Brain microvascular endothelial cell (primary cell): ENCODE data around the gene ZMYM5.

Experiments used
- DNase-seq: peaks from one replicate; pipeline ENCODE4 v3.0.0-alpha.2; 2020
- H3K27ac ChIP-seq: fragments of 250-450 bp; sonication (Bioruptor Pico); 2 replicates; pipeline ENCODE4 v1.5.1; 2020; ENCODE audit warnings: mild to moderate bottlenecking, moderate library complexity
- H3K27me3 ChIP-seq: fragments of 250-450 bp; sonication (Bioruptor Pico); replicated peaks from 2 replicates; pipeline ENCODE4 v1.5.1; 2020; ENCODE audit warnings: mild to moderate bottlenecking
- H3K36me3 ChIP-seq: fragments of 250-450 bp; sonication (Bioruptor Pico); replicated peaks from 2 replicates; pipeline ENCODE4 v1.5.1; 2020; ENCODE audit warnings: mild to moderate bottlenecking
- H3K4me3 ChIP-seq: 2 replicates; pipeline ENCODE4 v1.5.1; 2011; ENCODE audit warnings: low read depth, mild to moderate bottlenecking, control low read depth, low read length, moderate library complexity
- in situ Hi-C: cut with HindIII; loops from 2 replicates; pipeline ENCODE4 v1.10.0; 2017; ENCODE audit warnings: low sequenced_read_pairs, low pct_ligation_motif_present
- TF ChIP-seq, protein P1 (sequence below): IDR thresholded peaks from 2 replicates; pipeline ENCODE4 v1.5.1; 2011; ENCODE audit warnings: low read depth, mild to moderate bottlenecking, moderate library complexity, low read length, control low read depth, inconsistent platforms; ENCODE audit errors: missing control alignments

The ZMYM5 gene

DNA sequence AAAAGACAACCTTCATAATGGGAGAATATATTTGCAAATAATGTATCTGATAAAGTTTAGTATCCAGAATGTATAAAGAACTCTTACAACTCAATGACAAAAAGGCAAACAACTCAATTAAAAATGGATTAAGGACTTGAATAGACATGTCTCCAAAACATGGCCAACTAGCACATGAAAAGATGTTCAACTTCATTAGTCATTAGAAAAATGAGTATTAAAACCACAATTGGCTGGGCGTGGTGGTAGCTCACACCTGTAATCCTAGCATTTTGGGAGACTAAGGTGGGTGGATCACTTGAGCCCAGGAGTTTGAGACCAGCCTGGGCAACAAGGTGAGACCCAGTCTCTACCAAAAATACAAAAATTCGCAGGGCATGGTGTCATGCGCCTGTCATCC is 18.8 kb upstream of the ZMYM5 start:
- in situ Hi-C loops: no loop called here
- Histone ChIP-seq H3K4me3 (no peak overlapping the region), H3K36me3 (no peaks in the 10 kb centered on the region), H3K27me3 (no peaks in the 10 kb centered on the region), H3K27ac (no peak overlapping the region)
- TF ChIP-seq, protein P1, sequence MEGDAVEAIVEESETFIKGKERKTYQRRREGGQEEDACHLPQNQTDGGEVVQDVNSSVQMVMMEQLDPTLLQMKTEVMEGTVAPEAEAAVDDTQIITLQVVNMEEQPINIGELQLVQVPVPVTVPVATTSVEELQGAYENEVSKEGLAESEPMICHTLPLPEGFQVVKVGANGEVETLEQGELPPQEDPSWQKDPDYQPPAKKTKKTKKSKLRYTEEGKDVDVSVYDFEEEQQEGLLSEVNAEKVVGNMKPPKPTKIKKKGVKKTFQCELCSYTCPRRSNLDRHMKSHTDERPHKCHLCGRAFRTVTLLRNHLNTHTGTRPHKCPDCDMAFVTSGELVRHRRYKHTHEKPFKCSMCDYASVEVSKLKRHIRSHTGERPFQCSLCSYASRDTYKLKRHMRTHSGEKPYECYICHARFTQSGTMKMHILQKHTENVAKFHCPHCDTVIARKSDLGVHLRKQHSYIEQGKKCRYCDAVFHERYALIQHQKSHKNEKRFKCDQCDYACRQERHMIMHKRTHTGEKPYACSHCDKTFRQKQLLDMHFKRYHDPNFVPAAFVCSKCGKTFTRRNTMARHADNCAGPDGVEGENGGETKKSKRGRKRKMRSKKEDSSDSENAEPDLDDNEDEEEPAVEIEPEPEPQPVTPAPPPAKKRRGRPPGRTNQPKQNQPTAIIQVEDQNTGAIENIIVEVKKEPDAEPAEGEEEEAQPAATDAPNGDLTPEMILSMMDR: no peak
- DNase-seq: no peak

DNA sequence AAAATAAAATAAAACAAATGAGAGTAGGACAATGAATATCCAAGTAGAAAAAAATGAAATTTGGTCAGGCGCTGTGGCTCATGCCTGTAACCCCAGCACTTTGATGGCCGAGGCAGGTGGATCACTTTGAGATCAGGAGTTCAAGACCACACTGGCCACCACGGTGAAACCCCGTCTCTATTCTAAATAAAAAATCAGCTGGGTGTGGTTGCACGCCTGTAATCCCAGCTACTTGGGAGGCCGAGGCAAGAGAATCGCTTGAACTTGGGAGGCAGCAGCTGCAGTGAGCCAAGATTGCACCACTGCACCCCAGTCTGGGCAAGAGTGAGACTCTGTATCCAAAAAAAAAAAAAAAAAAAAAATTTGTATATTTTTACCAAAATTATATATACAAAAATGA is 18.2 kb upstream of the ZMYM5 start:
- in situ Hi-C loops: no loop called here
- no peaks in the 10 kb centered on the region for H3K27me3 ChIP-seq

DNA sequence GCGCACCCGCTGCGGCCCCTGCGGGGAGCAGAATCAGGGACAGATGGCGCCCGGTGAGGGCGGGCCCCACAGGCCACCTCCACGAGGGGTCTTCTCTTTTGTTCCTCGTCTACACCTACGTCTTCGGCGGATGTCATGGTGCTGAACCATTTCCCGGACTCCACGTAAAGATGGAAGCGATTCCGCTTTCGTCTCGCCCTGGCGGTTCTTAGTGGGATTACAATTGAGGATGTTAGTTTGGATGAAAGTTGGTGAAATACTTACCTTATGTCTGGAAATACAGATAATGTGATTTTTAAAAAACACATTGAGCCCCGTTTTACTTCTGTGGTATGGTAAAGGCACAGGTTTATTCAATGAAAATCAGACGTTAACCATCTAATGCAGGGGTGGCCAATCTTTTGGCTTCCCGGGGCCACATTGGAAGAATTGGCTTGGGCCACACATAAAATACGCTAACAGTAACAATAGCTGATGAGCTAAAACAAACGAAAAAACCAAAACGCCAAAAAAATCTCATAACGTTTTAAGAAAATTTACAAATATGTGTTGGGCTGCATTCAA is 1.4 kb upstream of the ZMYM5 start:
- H3K27me3 ChIP-seq: no peaks in the 10 kb centered on the region
- peak overlapping the region; percentile 65 for H3K4me3 ChIP-seq
- peak overlapping the region; percentile 92 for H3K27ac ChIP-seq
- TF ChIP-seq, protein P1: peak; percentile 77
- no peaks in the 10 kb centered on the region for H3K36me3 ChIP-seq
- DNase-seq: peak; percentile 67
- in situ Hi-C loops: no loop called here

More for the DNA sequence above, 18.2 kb upstream of the ZMYM5 start:
- H3K36me3 ChIP-seq: no peaks in the 10 kb centered on the region
- TF ChIP-seq, protein P1: no peak
- no peak overlapping the region for H3K27ac ChIP-seq
- no peak for DNase-seq
- no peak overlapping the region for H3K4me3 ChIP-seq

DNA sequence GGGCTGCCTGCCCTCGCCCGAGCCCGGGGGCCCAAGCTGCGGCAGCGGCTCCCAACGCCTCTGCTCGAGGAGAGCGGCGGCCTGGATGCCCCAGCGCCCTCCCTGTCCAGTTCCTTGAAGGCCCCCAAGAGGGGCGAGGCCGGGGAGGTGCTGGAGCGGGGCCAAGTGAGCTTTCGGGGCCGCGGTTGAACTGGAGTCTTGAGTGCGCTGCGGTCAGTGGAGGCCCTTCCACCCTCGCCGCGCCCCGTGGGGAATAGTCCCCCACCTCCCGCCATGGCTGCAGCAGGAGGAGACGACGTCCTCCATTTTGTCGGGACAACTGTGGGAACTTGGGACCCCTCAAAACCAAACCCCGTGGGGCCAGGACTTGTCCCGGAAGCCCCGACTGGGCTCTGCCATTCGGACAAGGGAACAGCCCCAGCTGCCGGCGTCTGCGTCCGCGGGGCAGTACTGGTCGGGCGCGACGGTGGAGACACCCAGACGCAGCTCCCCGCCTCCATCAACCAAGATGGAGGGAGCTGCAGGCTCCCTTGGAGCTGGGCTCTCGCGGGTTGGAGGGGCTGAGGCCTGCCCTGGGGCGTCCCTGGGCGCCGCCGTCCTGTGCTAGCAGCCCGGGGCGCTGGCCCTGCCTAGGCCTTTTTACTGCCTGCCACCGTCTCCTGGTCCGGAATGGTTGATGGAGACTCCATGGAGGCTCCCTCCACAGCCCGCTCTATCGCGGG is 736 bp upstream of the ZMYM5 start:
- in situ Hi-C loops: no loop called here

DNA sequence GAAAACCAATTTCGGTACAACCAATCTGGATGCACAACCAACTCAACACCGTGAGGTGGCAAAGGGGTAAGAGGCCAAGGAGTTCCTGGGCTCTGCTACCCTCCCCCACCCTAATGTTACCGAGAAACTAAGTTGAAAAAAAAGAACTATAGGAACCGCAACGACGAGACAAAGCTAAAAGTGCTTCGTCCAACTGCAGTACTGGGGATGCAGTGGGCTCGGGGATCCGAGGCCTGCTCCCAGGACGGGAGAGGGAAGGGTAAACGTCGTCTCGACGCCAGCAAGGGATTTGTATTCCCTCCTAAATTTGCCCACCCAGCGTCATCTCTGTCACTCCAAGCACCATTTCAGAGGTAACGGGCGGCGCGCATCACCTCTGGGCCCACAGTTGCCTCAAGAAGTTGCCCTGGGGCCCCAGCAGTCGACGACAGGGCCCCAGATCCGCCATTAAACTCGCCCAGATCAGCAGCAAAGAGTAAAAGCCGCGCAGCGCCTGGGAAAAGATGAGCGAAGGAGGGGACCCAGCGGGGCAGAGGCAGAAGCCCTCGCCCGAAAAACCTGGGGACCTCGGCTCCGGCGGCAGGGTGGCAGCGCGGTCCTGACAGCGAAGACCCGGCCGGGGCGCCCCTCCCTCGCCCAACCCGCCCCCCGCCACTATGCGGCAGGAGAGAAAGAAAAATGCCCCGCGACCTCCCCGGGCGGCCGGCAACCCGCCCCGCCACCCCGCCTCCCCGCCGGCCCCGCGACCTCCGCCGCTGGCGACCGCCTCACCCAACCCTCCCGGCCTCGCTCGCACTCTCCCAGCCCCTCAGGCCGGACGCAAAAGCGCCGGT is 752 bp downstream of the ZMYM5 start:
- TF ChIP-seq, protein P1: no peak
- Histone ChIP-seq H3K27me3 (no peaks in the 10 kb centered on the region), H3K27ac (peak overlapping the region; percentile 62), H3K4me3 (peak overlapping the region; percentile 78), H3K36me3 (no peaks in the 10 kb centered on the region)
- DNase-seq: peak; percentile 1
- in situ Hi-C loops: no loop called here

More for the DNA sequence above, 736 bp upstream of the ZMYM5 start:
- TF ChIP-seq, protein P1: no peak
- Histone ChIP-seq H3K27ac (peak overlapping the region; percentile 92), H3K4me3 (peak overlapping the region; percentile 65), H3K36me3 (no peaks in the 10 kb centered on the region), H3K27me3 (no peaks in the 10 kb centered on the region)
- DNase-seq: peak; percentile 56
